NCI-H1105 treated with DMSO at 0.1 percent for 48 hours (cell line): ENCODE data around the gene AUNIP.
A peak's percentile ranks its signal among the peaks of the same experiment; 100 is the strongest.

Source experiments
- DNase-seq: peaks from one replicate; lab custom pipeline; 2025; lab: John Stamatoyannopoulos, UW

AUNIP gene

GRCh38 chr1:25888426-25888987 is 29.2 kb upstream of the AUNIP start:
- no peak for DNase-seq

- DNase-seq: no peak
These were observed 26.3 kb upstream of the AUNIP start for GRCh38 chr1:25885602-25886001.

GRCh38 chr1:25881266-25881665 is 22.0 kb upstream of the AUNIP start:
- no peak for DNase-seq

GRCh38 chr1:25880518-25880917 is 21.3 kb upstream of the AUNIP start:
- no peak for DNase-seq

GRCh38 chr1:25879675-25880074 is 20.4 kb upstream of the AUNIP start:
- DNase-seq: no peak

DNA sequence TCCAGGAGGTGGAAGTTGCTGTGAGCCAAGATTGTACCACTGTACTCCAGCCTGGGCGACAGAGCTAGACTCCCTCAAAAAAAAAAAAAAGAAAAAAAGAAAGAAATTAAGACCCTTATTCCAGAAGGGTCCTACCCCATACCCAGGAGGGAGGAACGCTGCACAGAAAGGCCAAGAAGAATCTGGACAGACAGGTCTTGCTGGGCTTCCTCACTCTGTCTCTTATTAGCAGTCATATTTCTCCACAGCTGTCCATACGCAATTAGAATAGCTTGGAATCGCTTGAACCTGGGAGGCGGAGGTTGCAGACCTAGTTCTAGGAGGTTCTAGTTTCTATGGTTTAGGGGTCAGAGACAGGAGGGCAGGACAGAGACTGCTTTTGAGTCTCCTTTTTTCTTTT is 19.4 kb upstream of the AUNIP start:
- DNase-seq: no peak

DNA sequence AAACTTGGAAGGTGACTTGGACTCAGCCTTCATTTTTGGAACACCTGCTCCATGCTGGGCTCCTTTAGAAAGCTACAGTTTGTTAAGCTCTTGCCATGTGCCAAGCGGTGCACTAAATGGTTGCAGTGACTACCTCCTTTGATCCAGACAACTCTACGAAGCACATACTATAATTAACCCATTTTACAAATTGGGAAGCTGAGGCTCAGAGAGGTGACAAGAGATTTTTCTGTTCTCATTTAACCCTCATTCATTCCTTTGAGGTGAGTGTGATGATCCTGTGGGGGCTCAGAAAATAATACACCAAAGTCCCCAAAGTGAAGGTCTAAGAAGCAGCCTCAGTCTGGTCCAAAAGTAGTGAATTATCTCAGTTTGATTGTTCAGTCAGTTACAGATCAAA is 17.9 kb upstream of the AUNIP start:
- DNase-seq: no peak

DNA sequence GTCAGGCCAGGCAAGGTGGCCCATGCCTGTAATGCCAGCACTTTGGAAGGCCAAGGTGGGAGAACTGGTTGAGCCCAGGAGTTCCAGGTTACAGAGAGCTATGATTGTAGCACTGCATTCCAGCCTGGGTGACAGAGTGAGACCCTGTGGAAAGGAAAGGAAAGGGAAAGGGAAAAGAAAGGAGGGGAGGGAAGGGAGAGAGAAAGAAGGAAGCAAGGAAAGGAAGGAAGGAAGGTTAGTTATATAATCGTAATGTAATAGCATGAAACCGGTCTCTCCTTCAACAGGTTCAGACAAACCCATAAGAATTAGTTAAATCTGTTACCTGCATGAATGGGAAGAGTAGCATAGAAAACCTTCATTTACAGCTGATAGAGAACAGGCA is 17.4 kb upstream of the AUNIP start:
- DNase-seq: no peak

- DNase-seq: peak; percentile 54
These were observed 16.8 kb upstream of the AUNIP start for GRCh38 chr1:25875856-25876692.

GRCh38 chr1:25875154-25875855 is 16.0 kb upstream of the AUNIP start, which contains the start of gene PAQR7:
Gene PAQR7, minus strand, starts transcription at chr1:25875708. Its CDS starts 11,869 bp downstream, at chr1:25863839.
- peak; percentile 78 for DNase-seq

DNA sequence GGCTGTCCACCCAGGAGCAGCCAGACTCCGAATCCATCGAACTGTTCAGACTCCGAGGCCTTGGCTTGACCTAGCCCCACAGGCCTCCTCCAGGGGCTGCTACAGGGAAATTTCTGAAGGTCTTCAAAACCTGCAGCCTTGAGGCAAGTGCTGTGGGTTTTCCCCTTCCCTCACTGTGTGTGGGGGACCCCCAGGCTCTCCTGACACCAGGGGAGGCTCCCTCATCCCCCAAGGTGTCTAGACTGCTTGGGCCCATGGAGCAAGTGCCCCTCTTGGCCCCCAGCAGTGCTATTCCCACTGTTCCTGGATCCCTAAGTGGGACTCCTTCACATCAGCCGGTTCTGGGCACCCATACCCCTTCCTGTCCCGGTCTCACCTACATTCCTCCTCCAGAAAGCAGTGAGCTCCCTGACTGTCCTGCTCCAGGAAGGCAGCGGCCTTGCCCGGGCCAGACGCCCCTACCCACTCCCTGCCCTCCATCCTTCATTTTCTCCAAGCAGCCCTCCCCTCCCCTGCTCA is 15.4 kb upstream of the AUNIP start:
- no peak for DNase-seq

DNA sequence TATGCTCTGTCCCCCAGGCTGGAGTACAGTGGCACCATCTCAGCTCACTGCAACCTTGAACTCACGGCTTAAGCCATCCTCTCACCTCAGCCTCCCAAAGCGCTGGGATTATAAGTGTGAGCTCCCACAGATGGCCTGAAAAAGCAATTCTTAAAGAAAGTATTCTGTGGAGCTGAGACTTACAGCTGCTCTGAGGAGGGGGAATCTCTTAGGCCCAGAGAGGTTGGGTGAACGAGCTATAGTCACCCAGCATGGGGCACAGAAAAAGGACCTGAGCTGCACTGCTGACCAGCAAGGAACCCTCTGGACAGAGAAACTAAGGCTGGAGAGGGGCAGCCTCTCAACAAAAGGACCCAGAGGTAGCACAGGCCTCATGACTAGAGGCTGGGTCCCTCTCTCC is 15.0 kb upstream of the AUNIP start:
- no peak for DNase-seq

- DNase-seq: no peak
These were observed 13.9 kb upstream of the AUNIP start for GRCh38 chr1:25873120-25873519.

- no peak for DNase-seq
These were observed 13.5 kb upstream of the AUNIP start for GRCh38 chr1:25872713-25873112.

- DNase-seq: no peak
These were observed 12.6 kb upstream of the AUNIP start for GRCh38 chr1:25871704-25872494.

- no peak for DNase-seq
These were observed 11.9 kb upstream of the AUNIP start for GRCh38 chr1:25871086-25871703.

DNA sequence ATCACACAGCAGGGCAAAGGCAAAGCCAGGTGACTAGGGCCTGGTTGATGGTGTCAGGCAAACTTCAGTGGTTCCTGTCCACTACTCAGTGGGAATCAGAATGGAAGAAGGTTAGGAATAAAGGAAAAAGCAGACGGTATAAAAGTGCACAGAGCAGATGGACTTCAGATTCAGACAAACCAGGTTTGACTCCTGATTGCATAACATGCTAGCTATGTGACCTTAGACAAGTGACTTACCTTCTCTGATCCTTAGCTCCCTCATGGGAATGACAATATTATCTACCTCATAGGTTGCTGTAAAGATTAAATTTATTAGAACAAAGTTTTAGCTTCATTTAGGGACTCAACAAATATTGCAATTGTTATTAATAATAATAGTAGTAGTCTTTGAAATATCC is 11.4 kb upstream of the AUNIP start:
- no peak for DNase-seq

DNA sequence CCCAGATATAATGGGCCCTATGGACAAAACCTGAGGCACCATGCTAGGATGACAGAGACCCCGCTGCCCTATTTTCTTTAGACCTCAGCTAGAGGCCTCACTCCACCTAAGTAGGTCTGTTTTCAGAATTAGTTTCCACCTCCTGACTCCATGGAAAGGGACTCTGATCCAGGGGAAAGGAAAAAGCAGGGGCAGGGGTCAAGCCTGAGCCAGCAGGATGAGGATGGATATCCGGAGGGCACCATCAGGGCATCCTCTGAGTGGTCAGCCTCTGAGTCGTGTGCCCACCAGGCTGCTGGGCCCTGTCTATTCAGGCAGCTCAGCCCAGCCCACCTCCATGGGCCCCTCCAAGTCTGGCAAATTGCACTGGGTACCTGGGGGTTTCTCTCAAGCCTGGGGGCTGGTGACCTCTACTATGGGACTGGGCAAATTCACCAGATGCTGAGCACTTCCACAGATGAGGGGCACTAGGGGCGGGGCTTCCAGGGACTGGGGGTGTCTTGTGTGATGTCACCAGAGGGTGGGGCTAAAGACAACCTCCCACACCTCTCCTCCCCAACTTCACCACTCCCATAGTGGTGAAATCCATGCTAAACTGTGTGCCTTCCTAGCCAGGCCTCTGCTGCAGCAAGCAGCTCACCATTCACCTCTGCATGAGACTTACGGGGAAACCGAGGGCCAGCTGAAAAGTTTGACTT is 10.8 kb upstream of the AUNIP start:
- no peak for DNase-seq

DNA sequence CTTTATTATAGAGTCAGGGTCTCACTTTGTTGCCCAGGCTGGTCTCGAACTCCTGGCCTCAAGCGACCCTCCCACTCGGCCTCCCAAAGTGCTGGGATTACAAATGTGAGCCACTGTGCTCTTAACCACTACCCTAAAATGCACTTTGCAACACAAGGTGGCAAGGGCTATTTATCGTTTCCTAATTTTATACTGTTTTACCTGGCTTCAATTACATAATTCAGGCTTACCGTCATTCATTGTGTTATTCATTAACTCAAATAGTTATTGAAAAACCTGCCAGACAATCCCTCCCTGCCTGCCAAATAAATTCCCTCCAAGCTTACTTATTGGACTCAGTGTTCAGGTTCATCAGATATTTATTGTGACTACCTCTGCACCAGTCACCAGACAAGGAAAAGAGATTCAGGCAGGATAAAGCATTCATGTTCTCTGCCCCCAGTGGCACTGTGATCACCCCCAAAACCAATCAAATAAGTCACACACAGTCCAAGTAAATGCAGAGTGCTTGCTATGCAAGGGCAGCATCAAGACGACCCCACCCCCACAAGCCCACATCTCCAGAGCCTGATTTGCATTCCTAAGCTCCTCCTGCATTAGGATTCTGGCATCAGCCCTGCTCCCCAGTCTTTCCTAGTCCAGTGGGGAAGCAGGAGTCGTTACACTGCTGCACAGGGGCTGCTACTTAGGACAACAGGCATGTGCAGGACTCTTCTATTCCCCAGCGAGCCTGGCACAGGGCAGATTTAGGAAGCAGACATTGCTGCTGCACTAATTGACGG is 8.1 kb upstream of the AUNIP start:
- no peak for DNase-seq

GRCh38 chr1:25866288-25866687 is 7.0 kb upstream of the AUNIP start:
- no peak for DNase-seq
